HG02759 (cell line): ENCODE data around the gene MGAT4A.
"Not testable (repeated sequence)": the region's sequence is repeated elsewhere in the genome, so short reads cannot be mapped to it uniquely, and the experiment has no call there.

ENCODE experiments used
- ATAC-seq: cut with Tn5 transposase; IDR thresholded peaks from one replicate; pipeline ENCODE4 v1.9.1; 2021; ENCODE audit warnings: mild to moderate bottlenecking, moderate library complexity; ENCODE audit not compliant: unreplicated experiment

The MGAT4A gene

GRCh38 chr2:98664323-98664722, 66.6 kb downstream of the MGAT4A start:
- ATAC-seq = no peak

- ATAC-seq = no peak
These were observed 67.3 kb downstream of the MGAT4A start for GRCh38 chr2:98663511-98664090.

- not testable (repeated sequence) for ATAC-seq
These were observed 71.5 kb downstream of the MGAT4A start for GRCh38 chr2:98659491-98659840.

GRCh38 chr2:98658816-98659490, 72.0 kb downstream of the MGAT4A start:
- ATAC-seq = no peak

GRCh38 chr2:98656800-98657199, 74.1 kb downstream of the MGAT4A start:
- no peak for ATAC-seq

- ATAC-seq = no peak
These were observed 76.0 kb downstream of the MGAT4A start for GRCh38 chr2:98654699-98655495.

GRCh38 chr2:98650998-98651397, 79.9 kb downstream of the MGAT4A start:
- ATAC-seq = no peak

GRCh38 chr2:98649992-98650375, 80.9 kb downstream of the MGAT4A start:
- ATAC-seq = no peak

GRCh38 chr2:98649135-98649991, 81.6 kb downstream of the MGAT4A start:
- peak; percentile 89 for ATAC-seq

- ATAC-seq = no peak
These were observed 82.5 kb downstream of the MGAT4A start for GRCh38 chr2:98648451-98648850.

- no peak for ATAC-seq
These were observed 83.3 kb downstream of the MGAT4A start for GRCh38 chr2:98647636-98648035.

GRCh38 chr2:98643496-98644100, 87.3 kb downstream of the MGAT4A start:
- ATAC-seq = no peak

- ATAC-seq = peak; percentile 66
These were observed 93.4 kb downstream of the MGAT4A start for GRCh38 chr2:98637401-98638147.

- ATAC-seq = no peak
These were observed 96.4 kb downstream of the MGAT4A start for GRCh38 chr2:98634406-98635092.

- no peak for ATAC-seq
These were observed 98.6 kb downstream of the MGAT4A start for GRCh38 chr2:98632351-98632750.

GRCh38 chr2:98623657-98624056, 107.3 kb downstream of the MGAT4A start:
- ATAC-seq = no peak

- ATAC-seq = no peak
These were observed 113.8 kb downstream of the MGAT4A start for GRCh38 chr2:98617149-98617548.

GRCh38 chr2:98615481-98615880, 115.5 kb downstream of the MGAT4A start:
- ATAC-seq = no peak

- ATAC-seq = no peak
These were observed 116.8 kb downstream of the MGAT4A start for GRCh38 chr2:98614024-98614739.
